ENCODE measurements around the gene TPSAB1.

Gene TPSAB1

GRCh38 chr16:1210461-1210860 is 30.0 kb upstream of the TPSAB1 start:
- DNase-seq (ENCODE audit: low read depth in 3 of 3): no peak

GRCh38 chr16:1211451-1212268 is 28.8 kb upstream of the TPSAB1 start:
- DNase-seq (ENCODE audit: low read depth in 3 of 3): no peak

DNA sequence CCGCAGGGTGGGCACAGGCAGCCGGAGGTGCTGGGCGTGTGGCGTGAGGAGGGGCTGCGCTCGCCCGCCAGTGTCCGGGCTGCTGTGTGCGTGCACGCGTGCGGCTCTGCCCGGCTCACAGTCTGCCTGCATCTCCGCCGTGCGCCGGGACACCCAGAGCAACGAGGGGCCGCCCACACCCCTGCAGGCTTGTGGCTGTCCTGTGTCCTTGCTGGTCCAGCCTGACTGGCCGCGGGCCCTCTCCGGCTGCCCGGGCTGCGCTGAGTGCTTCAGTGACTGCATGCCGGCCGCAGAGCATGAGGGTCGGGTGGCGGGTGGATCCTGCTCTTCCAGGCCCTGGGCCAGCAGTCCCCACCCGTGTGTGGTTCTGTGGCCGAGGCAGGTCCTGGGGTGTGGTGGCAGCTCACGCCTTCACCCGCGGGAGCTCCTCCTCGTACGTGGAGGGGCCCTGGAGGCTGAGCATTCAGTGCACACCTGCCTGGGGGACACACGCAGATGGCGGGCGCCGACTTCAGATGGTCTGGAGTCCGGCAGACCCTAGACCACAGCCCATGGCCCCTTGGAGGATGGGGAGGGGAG is 27.8 kb upstream of the TPSAB1 start:
- no peak for DNase-seq (ENCODE audit: low read depth in 3 of 3)

- DNase-seq (ENCODE audit: low read depth in 3 of 3): no peak
Observed at GRCh38 chr16:1213231-1213630, 27.3 kb upstream of the TPSAB1 start.

DNA sequence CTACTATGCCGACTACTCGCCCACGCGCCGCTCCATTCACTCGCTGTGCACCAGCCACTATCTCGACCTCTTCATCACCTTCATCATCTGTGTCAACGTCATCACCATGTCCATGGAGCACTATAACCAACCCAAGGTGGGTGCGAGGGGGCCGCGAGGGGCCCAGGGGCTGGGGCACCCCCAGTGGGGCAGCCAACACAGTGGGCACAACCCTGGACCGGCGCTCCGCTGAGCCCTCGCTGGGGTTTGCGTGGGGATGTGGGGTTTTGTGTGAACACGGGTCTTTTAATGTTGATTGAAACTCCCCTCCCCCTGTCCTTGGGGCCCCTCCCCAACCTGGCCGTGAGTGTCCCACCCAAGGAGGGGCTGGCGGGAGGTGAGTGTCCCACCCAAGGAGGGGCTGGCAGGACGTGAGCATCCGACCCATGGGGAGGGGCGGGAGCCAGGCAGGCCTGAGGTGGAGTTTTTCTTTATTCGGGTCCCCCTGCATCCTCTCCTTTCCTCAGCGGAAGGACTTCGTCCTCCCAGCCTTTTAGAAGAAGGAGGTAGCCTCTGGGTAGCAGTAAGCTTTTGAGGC is 26.6 kb upstream of the TPSAB1 start:
- no peak for DNase-seq (ENCODE audit: low read depth in 3 of 3)

DNA sequence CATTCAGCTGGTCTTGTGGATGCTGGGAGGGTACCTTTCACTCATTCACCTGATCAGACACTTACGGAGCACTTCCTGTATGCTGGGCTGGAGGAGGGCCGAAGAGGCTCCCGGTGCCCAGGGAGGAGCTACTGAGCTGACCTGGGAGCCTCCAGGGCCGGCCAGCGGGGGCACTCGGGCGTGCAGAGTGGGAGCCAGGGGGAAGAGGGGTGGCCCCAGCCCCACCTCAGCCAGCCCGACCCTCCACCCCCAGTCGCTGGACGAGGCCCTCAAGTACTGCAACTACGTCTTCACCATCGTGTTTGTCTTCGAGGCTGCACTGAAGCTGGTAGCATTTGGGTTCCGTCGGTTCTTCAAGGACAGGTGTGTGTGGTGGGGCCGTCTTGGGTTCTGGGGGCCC is 25.8 kb upstream of the TPSAB1 start:
- no peak for DNase-seq (ENCODE audit: low read depth in 3 of 3)

GRCh38 chr16:1215574-1216295 is 24.8 kb upstream of the TPSAB1 start:
- DNase-seq (ENCODE audit: low read depth in 3 of 3): no peak

DNA sequence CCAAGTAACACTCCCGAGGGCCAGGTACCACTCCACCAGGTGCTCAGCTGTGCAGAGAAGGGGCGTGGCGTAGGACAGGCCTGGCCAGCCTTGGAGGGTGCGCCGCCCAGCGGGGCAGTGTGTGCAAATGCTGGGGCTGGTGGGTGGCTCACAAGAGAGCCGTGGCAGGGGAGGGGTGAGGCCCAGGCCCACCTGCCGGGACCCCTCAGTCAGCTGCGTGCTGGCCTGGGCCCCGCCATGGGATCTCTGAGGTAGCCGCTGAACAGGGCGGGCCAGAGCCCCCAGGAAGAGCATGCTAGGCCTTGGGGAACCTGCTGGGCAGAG is 24.2 kb upstream of the TPSAB1 start:
- no peak for DNase-seq (ENCODE audit: low read depth in 3 of 3)

GRCh38 chr16:1216681-1217400 is 23.7 kb upstream of the TPSAB1 start:
- no peak for DNase-seq (ENCODE audit: low read depth in 3 of 3)

DNA sequence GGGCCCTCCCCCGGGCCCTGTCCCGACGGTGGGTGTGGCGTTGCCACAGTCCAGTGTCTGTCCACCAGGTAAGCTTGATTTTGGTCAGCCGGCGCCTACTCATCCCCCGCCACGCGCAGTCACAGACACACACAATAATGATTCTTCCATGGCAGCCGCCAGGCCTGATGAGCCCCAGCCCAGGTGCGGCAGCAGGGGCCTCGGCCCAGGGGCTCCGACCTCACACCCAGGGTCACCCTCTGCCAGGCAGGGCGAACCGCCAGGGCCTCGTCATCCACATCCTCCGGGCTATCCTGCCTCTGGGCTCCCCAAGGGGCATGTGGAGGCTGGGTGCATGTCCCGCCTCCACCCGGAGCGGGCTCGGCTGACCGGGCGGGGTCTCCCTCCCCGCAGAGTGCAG is 23.0 kb upstream of the TPSAB1 start:
- no peak for DNase-seq (ENCODE audit: low read depth in 3 of 3)

- DNase-seq (ENCODE audit: low read depth in 3 of 3): no peak
Observed at GRCh38 chr16:1218061-1218929, 22.2 kb upstream of the TPSAB1 start.

DNA sequence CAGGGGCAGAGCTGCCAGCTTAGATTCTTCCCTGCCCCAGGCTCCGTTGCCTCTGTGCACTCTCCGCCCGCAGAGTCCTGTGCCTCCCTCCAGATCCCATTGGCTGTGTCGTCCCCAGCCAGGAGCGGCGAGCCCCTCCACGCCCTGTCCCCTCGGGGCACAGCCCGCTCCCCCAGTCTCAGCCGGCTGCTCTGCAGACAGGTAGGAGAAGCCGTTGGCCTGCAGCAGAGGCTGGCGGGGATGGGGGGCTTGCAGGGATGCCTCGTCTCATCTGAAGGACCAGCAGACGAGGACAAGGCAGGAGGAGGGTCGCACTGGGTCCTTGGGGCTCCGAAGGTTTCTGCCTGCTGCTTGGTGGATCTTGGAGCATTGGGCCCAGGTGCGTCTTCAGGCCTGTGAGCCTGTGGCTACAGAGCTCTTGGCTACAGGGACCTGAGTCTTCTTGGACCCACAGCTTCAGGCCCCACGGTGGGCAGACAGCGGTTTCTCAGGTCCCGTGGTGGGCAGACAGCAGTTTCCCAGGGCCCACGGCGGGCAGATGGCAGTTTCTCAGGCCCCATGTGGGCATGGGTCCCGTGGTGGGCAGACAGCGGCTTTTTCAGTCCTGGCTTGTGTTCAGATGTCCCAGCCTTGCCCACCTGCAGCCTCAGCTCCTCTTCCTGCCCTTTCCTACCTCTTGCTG is 21.4 kb upstream of the TPSAB1 start:
- DNase-seq (ENCODE audit: low read depth in 3 of 3): no peak

DNA sequence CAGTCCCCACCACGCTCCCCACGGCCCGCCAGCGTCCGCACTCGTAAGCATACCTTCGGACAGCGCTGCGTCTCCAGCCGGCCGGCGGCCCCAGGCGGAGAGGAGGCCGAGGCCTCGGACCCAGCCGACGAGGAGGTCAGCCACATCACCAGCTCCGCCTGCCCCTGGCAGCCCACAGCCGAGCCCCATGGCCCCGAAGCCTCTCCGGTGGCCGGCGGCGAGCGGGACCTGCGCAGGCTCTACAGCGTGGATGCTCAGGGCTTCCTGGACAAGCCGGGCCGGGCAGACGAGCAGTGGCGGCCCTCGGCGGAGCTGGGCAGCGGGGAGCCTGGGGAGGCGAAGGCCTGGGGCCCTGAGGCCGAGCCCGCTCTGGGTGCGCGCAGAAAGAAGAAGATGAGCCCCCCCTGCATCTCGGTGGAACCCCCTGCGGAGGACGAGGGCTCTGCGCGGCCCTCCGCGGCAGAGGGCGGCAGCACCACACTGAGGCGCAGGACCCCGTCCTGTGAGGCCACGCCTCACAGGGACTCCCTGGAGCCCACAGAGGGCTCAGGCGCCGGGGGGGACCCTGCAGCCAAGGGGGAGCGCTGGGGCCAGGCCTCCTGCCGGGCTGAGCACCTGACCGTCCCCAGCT is 20.3 kb upstream of the TPSAB1 start:
- no peak for DNase-seq (ENCODE audit: low read depth in 3 of 3)

GRCh38 chr16:1220841-1221627 is 19.5 kb upstream of the TPSAB1 start:
- no peak for DNase-seq (ENCODE audit: low read depth in 3 of 3)

- DNase-seq (ENCODE audit: low read depth in 3 of 3): no peak
Observed at GRCh38 chr16:1221628-1222552, 18.6 kb upstream of the TPSAB1 start.

DNA sequence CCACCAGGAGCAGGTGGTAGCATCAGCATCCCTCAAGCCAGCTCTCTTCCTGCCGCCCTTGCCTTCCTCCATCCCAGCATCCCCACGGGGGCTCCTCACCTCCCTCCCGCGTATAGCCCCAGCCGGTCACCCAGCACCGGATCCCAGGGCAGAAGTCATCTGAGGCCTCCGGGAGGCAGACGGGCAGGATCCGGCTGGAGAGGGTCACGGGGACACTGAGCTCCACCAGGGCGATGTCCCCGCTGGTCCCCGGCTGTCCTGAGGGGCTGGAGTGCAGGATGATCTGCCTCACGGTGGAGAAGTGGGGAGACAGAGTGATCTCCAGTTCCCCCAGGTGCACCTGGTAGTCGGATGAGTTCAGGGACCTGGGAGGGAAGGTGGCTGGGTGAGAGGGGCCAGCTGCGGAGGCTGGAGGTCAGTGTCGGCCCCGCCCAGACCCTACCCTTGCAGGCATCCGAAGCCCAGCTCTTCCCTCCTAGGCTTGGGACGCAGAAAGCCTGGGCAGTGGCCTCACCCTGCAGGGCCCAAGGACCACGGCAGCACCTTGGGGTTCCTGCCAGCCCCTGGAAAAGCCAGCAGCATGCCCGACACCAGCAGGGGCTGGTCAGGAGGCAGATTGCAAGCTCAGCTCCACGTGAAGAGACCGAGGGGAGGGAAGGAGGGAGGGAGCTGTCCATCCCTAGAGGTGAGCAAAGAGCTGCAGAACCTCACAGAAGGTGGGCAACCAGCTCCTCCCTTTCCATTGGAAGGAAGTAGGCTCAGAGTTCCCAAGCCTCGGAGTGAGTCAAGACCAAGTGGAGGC is 17.8 kb upstream of the TPSAB1 start:
- DNase-seq (ENCODE audit: low read depth in 3 of 3): no peak

All from stimulated activated CD4-positive, alpha-beta T cell treated with anti-CD3 and anti-CD28 coated beads, TNF-alpha, amount 100 ng/mL, for 4 hours (primary cell).